Muscle layer of colon (tissue), 2 donors: Measurements from ENCODE around the gene FAM170B.

ENCODE experiments used
- H3K27ac ChIP-seq: one replicate; pipeline ENCODE4 v1.7.0; 2013; ENCODE audit warnings: low read depth, mild to moderate bottlenecking, low read length, moderate library complexity
- H3K27me3 ChIP-seq, 2 donors: one replicate each; pipeline ENCODE4 v1.7.0; 2013; ENCODE audit warnings: low read length in 2 of 2, mild to moderate bottlenecking in 2 of 2; ENCODE audit not compliant: insufficient read depth in 2 of 2, control insufficient read depth in 1 of 2
- H3K36me3 ChIP-seq: one replicate; pipeline ENCODE4 v1.7.0; 2013; ENCODE audit warnings: mild to moderate bottlenecking, low read length; ENCODE audit not compliant: insufficient read depth
- H3K4me1 ChIP-seq: one replicate; pipeline ENCODE4 v1.7.0; 2013; ENCODE audit warnings: mild to moderate bottlenecking, low read length; ENCODE audit not compliant: insufficient read depth
- H3K4me3 ChIP-seq, 2 donors: one replicate each; pipeline ENCODE4 v1.7.0; 2013; ENCODE audit warnings: low read length in 2 of 2, low read depth in 1 of 2, mild to moderate bottlenecking in 1 of 2, moderate library complexity in 1 of 2
- H3K9ac ChIP-seq: one replicate; pipeline ENCODE4 v1.7.0; 2013; ENCODE audit warnings: low read length
- H3K9me3 ChIP-seq: one replicate; pipeline ENCODE4 v1.7.0; 2013; ENCODE audit warnings: mild to moderate bottlenecking, low read length
- donor health status: abdominal sarcoma.
- donor health status: Adenocarcinoma of cecum.

The FAM170B gene

DNA sequence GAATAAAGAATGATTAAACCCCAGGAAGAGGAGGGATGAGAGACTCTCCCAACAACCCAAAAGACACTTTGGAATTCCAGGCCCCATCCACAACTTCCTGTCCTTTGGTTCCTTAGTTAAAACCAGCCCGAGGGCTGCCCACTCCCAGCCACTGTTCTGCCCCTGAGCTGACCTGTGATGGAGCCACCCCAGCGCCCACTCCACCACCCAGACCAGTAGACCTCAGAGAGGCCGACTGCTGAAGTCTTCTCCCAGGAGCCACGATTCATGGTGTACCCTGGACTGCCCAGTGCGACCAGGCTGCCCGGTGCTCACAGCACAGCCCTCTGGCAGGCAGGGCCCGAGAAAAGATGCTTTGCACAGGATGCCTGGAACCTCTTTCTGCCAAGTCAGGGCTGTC is 25.2 kb downstream of the FAM170B start:
- Histone ChIP-seq H3K27ac (no peak overlapping the region), H3K4me3 (no peak overlapping the region), H3K4me1 (peaks cover 79% of the 10 kb centered on the region), H3K9ac (no peak overlapping the region), H3K27me3 (no peaks in the 10 kb centered on the region), H3K9me3 (no peaks in the 10 kb centered on the region), H3K36me3 (no peaks in the 10 kb centered on the region)

GRCh38 chr10:49107887-49108267 is 25.9 kb downstream of the FAM170B start:
- Histone ChIP-seq H3K36me3 (no peaks in the 10 kb centered on the region), H3K4me1 (peaks cover 71% of the 10 kb centered on the region), H3K4me3 (no peak overlapping the region), H3K27me3 (no peaks in the 10 kb centered on the region), H3K9me3 (no peaks in the 10 kb centered on the region), H3K27ac (no peak overlapping the region), H3K9ac (no peak overlapping the region)

DNA sequence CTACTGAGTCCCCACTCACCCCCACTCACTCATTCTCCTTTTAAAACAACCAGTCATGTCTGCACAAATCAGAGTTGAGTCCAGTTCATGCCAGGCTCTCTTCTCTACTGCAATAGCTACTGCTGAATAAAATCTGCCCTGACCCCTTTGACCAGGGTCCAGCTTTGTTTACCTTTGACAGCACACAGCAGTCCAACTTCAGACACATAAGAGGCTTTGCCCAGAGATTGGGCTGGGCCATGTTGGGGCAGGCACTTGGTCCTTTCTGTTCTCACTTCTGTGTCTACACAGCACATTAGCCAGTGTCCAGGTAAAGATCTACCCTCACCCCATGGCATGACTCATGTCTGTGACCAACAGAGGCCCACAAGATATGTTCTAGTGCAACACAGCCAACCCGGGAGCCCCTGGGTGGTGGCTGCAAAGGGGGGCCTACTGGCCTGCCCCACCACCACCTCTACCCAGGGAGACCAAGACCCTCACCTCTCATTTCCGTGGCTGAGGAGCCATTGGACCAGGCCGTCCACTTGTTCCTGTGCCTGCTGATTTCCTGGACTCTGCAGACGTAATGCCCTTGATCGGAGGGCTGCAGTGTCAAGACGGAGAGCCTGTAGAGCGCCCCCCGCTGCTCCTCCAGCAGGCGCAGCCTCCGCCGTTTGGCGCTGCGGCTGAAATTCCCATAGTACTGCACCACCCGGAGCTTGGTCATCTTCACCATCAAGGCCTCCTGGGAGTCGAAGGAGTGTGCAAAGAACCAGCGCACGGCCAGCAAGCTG is 26.5 kb downstream of the FAM170B start:
- no peaks in the 10 kb centered on the region for H3K9me3 ChIP-seq
- H3K27ac ChIP-seq = no peak overlapping the region
- H3K9ac ChIP-seq = no peak overlapping the region
- H3K36me3 ChIP-seq = no peaks in the 10 kb centered on the region
- H3K27me3 ChIP-seq = no peaks in the 10 kb centered on the region
- H3K4me1 ChIP-seq = peaks cover 67% of the 10 kb centered on the region
- no peak overlapping the region for H3K4me3 ChIP-seq

DNA sequence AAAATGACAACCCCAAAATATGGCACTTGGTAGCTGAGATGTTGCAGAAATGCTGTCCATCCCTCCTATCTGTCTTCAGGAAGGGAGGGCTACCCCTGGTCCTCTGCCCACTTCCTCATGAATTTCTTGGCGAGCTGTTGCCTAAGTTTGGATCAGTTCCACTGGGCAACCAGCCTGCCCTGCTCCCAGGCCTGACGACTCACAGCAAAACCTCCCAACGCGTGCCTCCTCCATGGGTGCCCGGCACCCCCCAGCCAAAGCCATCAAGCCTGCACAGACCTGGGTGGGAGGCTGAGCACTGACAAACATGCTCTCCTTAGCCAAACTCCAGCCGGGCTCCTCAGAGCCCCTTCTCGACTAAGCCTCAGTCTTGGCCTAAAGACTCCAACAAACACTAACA is 27.4 kb downstream of the FAM170B start:
- Histone ChIP-seq H3K27me3 (no peaks in the 10 kb centered on the region), H3K4me1 (peaks cover 59% of the 10 kb centered on the region), H3K4me3 (no peak overlapping the region), H3K27ac (no peak overlapping the region), H3K36me3 (no peaks in the 10 kb centered on the region), H3K9me3 (no peaks in the 10 kb centered on the region), H3K9ac (no peak overlapping the region)

- peaks cover 54% of the 10 kb centered on the region for H3K4me1 ChIP-seq
- H3K9ac ChIP-seq = no peak overlapping the region
- H3K9me3 ChIP-seq = no peaks in the 10 kb centered on the region
- H3K4me3 ChIP-seq = no peak overlapping the region
- H3K36me3 ChIP-seq = no peaks in the 10 kb centered on the region
- no peak overlapping the region for H3K27ac ChIP-seq
- H3K27me3 ChIP-seq = no peaks in the 10 kb centered on the region
Measured at GRCh38 chr10:49105076-49105475, 28.7 kb downstream of the FAM170B start.

- H3K27ac ChIP-seq = no peak overlapping the region
- H3K36me3 ChIP-seq = no peaks in the 10 kb centered on the region
- H3K4me3 ChIP-seq = no peak overlapping the region
- no peak overlapping the region for H3K9ac ChIP-seq
- peaks cover 47% of the 10 kb centered on the region for H3K4me1 ChIP-seq
- no peaks in the 10 kb centered on the region for H3K27me3 ChIP-seq
- H3K9me3 ChIP-seq = no peaks in the 10 kb centered on the region
Measured at GRCh38 chr10:49104323-49104722, 29.5 kb downstream of the FAM170B start.

DNA sequence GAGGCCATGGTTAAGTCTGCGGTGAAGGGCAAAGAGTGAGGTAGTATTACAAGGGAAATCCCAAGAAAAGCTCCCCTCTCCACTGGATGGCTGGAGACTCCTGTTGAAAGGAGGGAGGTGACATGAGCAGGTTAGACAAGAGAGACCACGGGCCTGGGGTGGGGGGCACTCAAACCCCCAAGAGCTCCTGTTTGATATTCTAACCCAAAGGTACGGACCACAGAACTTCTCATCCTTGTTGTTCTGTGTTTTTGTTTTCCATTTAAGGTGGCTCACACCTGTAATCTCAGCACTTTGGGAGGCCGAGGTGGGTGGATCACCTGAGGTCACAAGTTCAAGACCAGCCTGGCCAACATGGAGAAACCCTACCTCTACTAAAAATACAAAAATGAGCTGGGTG is 30.1 kb downstream of the FAM170B start:
- H3K36me3 ChIP-seq = no peaks in the 10 kb centered on the region
- peaks cover 41% of the 10 kb centered on the region for H3K4me1 ChIP-seq
- no peaks in the 10 kb centered on the region for H3K9me3 ChIP-seq
- no peak overlapping the region for H3K4me3 ChIP-seq
- no peak overlapping the region for H3K9ac ChIP-seq
- no peak overlapping the region for H3K27ac ChIP-seq
- H3K27me3 ChIP-seq = no peaks in the 10 kb centered on the region

DNA sequence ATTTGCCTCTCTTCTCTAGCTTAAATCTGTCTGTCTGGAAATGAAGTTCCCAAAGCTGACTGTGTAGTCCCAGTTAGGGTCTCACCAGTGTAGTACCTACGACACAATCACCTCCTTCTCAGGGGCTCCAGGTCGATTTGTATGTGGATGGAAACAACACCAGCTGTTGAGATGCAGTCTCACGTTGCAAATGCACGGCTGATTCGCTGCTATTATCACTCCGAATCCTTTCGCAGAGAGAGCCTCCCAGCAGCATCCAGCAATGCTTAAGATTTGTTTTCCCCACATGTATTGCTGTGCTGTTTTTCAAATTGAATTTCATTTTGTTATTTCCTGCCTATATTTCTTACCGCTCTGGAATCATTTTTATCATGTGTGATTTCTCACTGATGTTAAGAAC is 34.8 kb downstream of the FAM170B start:
- Histone ChIP-seq H3K4me1 (peaks cover under 1% of the 10 kb centered on the region), H3K27me3 (no peaks in the 10 kb centered on the region), H3K9me3 (no peaks in the 10 kb centered on the region), H3K9ac (no peak overlapping the region), H3K36me3 (no peaks in the 10 kb centered on the region), H3K27ac (no peak overlapping the region), H3K4me3 (no peak overlapping the region)

- Histone ChIP-seq H3K27me3 (no peaks in the 10 kb centered on the region), H3K4me1 (no peaks in the 10 kb centered on the region), H3K9me3 (no peaks in the 10 kb centered on the region), H3K27ac (no peak overlapping the region), H3K9ac (no peak overlapping the region), H3K36me3 (no peaks in the 10 kb centered on the region), H3K4me3 (no peak overlapping the region)
Measured at GRCh38 chr10:49096890-49097445, 36.9 kb downstream of the FAM170B start.

DNA sequence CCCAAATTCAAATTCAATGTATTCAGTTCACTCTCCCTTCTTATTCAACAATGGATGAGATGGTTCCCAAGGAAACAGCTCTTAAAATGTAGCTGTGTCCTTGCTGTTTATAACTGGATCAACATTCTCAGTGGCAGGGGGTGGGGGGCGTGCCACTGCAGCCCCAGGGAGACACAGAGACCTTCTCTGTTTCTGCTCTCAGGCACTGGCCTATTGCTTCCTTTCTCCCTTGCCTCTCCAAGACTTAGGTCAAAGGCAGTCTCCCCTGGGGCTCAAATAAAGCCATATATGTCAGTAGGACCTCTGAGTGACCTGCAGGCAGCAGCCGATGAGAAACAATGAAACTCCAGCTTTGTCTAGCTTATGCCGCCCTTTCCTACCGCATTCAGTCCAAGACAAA is 39.2 kb downstream of the FAM170B start:
- H3K27me3 ChIP-seq = no peaks in the 10 kb centered on the region
- H3K9me3 ChIP-seq = no peaks in the 10 kb centered on the region
- no peak overlapping the region for H3K27ac ChIP-seq
- no peak overlapping the region for H3K4me3 ChIP-seq
- peaks cover 11% of the 10 kb centered on the region for H3K4me1 ChIP-seq
- H3K9ac ChIP-seq = no peak overlapping the region
- H3K36me3 ChIP-seq = no peaks in the 10 kb centered on the region

DNA sequence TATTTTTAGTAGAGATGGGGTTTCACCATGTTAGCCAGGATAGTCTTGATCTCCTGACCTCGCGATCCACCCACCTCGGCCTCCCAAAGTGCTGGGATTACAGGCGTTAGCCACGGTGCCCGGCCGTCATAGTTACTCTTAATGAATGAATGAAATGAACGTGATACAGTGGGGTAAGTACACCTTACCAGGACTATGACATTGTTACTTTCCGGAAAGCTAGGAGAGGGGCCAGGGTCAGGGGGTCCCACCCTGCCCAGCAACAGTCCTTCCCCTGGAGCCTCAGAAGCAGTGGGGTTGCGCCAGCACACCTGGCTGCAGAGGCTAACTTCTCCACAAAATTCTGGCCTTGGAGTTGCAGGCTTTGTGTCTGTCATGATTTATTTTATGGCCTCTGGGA is 39.9 kb downstream of the FAM170B start:
- Histone ChIP-seq H3K4me3 (no peak overlapping the region), H3K9me3 (no peaks in the 10 kb centered on the region), H3K27ac (no peak overlapping the region), H3K36me3 (no peaks in the 10 kb centered on the region), H3K27me3 (no peaks in the 10 kb centered on the region), H3K4me1 (peaks cover 18% of the 10 kb centered on the region), H3K9ac (no peak overlapping the region)

DNA sequence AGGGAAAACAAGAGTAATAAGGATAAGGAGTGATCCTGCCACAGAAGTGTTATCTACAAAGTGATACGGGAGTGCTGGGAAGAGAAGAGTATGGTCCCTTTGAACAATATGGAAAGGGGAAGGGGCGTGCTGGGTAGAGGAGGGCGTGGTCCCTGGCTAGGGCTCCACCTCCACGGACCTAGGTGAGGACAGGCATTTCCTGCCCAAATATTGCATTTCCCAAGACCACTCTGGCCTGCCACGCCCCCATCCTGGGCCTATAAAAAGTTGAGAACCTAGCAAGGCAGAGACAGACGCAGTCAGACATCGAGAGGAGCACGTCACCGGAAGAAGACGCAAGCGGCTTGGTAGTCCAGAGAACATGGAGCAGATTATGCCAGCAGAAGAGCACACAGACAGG is 41.3 kb downstream of the FAM170B start:
- Histone ChIP-seq H3K27ac (no peak overlapping the region), H3K9me3 (no peaks in the 10 kb centered on the region), H3K9ac (no peak overlapping the region), H3K36me3 (no peaks in the 10 kb centered on the region), H3K27me3 (no peaks in the 10 kb centered on the region), H3K4me3 (no peak overlapping the region), H3K4me1 (peaks cover 21% of the 10 kb centered on the region)
